ENCODE results near the gene SYP. TPM values are rescaled to one million over a fixed set of nuclear protein-coding genes. Genes with fewer than 3 reads are reported as not detected.

The SYP gene
- total RNA-seq, 1 experiment from 2014 or later, result 0.75 TPM

DNA sequence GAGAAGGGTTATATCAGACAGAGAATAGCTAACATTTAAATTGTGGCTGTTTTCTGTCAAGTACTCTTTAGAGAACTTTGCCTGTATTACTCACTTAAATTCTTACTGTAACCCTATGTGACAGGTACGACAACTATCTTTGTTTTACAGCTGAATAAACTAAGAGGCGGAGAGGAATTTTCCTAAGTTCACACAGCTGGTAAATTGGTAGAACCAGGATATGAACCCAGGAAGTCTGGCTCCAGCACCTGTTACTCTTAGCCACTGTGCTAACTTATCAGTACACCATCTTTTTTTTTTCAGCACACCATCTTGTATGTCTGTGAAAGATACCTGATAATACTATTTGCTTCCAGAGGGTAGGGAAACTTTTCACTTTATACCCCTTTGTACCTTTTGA is 2.0 kb upstream of the SYP start:
- H3K36me3 Mint-ChIP-seq (ENCODE audit: insufficient read depth, unreplicated experiment), result no peaks in the 10 kb centered on the region
- H3K27ac Mint-ChIP-seq (ENCODE audit: low read depth, unreplicated experiment), result no peak overlapping the region
- TF ChIP-seq, protein P1, sequence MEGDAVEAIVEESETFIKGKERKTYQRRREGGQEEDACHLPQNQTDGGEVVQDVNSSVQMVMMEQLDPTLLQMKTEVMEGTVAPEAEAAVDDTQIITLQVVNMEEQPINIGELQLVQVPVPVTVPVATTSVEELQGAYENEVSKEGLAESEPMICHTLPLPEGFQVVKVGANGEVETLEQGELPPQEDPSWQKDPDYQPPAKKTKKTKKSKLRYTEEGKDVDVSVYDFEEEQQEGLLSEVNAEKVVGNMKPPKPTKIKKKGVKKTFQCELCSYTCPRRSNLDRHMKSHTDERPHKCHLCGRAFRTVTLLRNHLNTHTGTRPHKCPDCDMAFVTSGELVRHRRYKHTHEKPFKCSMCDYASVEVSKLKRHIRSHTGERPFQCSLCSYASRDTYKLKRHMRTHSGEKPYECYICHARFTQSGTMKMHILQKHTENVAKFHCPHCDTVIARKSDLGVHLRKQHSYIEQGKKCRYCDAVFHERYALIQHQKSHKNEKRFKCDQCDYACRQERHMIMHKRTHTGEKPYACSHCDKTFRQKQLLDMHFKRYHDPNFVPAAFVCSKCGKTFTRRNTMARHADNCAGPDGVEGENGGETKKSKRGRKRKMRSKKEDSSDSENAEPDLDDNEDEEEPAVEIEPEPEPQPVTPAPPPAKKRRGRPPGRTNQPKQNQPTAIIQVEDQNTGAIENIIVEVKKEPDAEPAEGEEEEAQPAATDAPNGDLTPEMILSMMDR (IDR thresholded peaks at IDR 0.05; ENCODE audit: unreplicated experiment), result no peak
- H3K4me1 Mint-ChIP-seq (ENCODE audit: insufficient read depth, unreplicated experiment), result no peaks in the 10 kb centered on the region
- intact Hi-C loops (cut with micrococcal nuclease), result no loop called here
- BruUV-seq (replicated peaks), result no TSS peak
- CTCF ChIA-PET, result interaction anchor here (0.7 to 1.9 kb wide), 2 partner anchors 9 to 1362 kb away, joined by 3 to 6 read pairs; no protein-coding TSS in a partner anchor
- peaks cover 15% of the 10 kb centered on the region for H3K27me3 Mint-ChIP-seq (ENCODE audit: insufficient read depth, unreplicated experiment)
- H3K4me3 Mint-ChIP-seq (ENCODE audit: unreplicated experiment), result no peak overlapping the region
- peaks cover 12% of the 10 kb centered on the region for H3K9me3 Mint-ChIP-seq (ENCODE audit: unreplicated experiment)
- POLR2A ChIA-PET, result no interaction called here
- DNase-seq (ENCODE audit: unreplicated experiment), result no peak

GRCh38 chrX:49199315-49199595 is 738 bp downstream of the SYP start:
- TF ChIP-seq, protein P1 (IDR thresholded peaks at IDR 0.05; ENCODE audit: unreplicated experiment), result no peak
- no peaks in the 10 kb centered on the region for H3K36me3 Mint-ChIP-seq (ENCODE audit: insufficient read depth, unreplicated experiment)
- no peak for DNase-seq (ENCODE audit: unreplicated experiment)
- CTCF ChIA-PET, result no interaction called here
- H3K9me3 Mint-ChIP-seq (ENCODE audit: unreplicated experiment), result peaks cover 12% of the 10 kb centered on the region
- peak overlapping the region; percentile 39 for H3K4me3 Mint-ChIP-seq (ENCODE audit: unreplicated experiment)
- no peaks in the 10 kb centered on the region for H3K4me1 Mint-ChIP-seq (ENCODE audit: insufficient read depth, unreplicated experiment)
- H3K27ac Mint-ChIP-seq (ENCODE audit: low read depth, unreplicated experiment), result no peak overlapping the region
- no TSS peak for BruUV-seq (replicated peaks)
- intact Hi-C loops (cut with micrococcal nuclease), result loop anchor here (10.0 kb wide), 1 partner anchor 556 kb away; no protein-coding TSS in a partner anchor
- peaks cover 15% of the 10 kb centered on the region for H3K27me3 Mint-ChIP-seq (ENCODE audit: insufficient read depth, unreplicated experiment)
- POLR2A ChIA-PET, result no interaction called here

- BruUV-seq (replicated peaks), result no TSS peak
- TF ChIP-seq, protein P1 (IDR thresholded peaks at IDR 0.05; ENCODE audit: unreplicated experiment), result no peak
- POLR2A ChIA-PET, result no interaction called here
- CTCF ChIA-PET, result no interaction called here
- intact Hi-C loops (cut with micrococcal nuclease), result loop anchor here (10.0 kb wide), 1 partner anchor 556 kb away; no protein-coding TSS in a partner anchor
- Mint-ChIP-seq H3K9me3 (ENCODE audit: unreplicated experiment) (peaks cover 12% of the 10 kb centered on the region), H3K36me3 (ENCODE audit: insufficient read depth, unreplicated experiment) (no peaks in the 10 kb centered on the region), H3K4me1 (ENCODE audit: insufficient read depth, unreplicated experiment) (no peaks in the 10 kb centered on the region), H3K4me3 (ENCODE audit: unreplicated experiment) (peak overlapping the region; percentile 39), H3K27ac (ENCODE audit: low read depth, unreplicated experiment) (no peak overlapping the region), H3K27me3 (ENCODE audit: insufficient read depth, unreplicated experiment) (peaks cover 15% of the 10 kb centered on the region)
- DNase-seq (ENCODE audit: unreplicated experiment), result no peak
These were observed 1.3 kb downstream of the SYP start for GRCh38 chrX:49198540-49199314.

DNA sequence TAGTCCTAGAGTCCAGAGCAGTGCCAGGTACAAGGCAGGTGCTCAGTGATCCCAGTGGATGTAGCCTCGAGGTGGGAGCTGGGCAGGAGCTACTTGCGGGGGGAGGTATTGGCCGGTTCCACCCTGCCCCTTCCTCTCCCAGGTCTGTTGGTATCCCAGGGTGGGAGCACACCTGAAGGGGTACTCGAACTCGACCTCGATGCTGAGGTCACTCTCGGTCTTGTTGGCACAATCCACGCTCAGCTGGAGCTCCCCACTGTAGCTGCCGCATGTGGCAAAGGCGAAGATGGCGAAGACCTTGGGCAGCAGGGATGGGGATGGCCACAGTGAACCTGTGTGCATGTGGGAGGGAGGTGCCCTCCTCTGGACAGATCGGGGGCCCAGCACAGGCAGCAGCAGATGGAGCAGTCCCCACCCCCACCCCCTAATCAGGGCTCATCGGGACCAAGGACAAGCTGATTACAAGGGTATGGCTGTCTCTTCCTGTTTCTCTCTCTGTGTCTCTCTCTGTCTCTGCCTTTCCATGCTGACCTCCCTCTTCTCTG is 2.4 kb downstream of the SYP start:
- CTCF ChIA-PET, result no interaction called here

More for the DNA sequence above, 2.4 kb downstream of the SYP start:
- POLR2A ChIA-PET, result no interaction called here
- Mint-ChIP-seq H3K36me3 (ENCODE audit: insufficient read depth, unreplicated experiment) (no peaks in the 10 kb centered on the region), H3K4me3 (ENCODE audit: unreplicated experiment) (no peak overlapping the region), H3K27me3 (ENCODE audit: insufficient read depth, unreplicated experiment) (peaks cover 15% of the 10 kb centered on the region), H3K9me3 (ENCODE audit: unreplicated experiment) (peaks cover 12% of the 10 kb centered on the region), H3K4me1 (ENCODE audit: insufficient read depth, unreplicated experiment) (no peaks in the 10 kb centered on the region), H3K27ac (ENCODE audit: low read depth, unreplicated experiment) (no peak overlapping the region)
- BruUV-seq (replicated peaks), result no TSS peak
- TF ChIP-seq, protein P1 (IDR thresholded peaks at IDR 0.05; ENCODE audit: unreplicated experiment), result no peak
- intact Hi-C loops (cut with micrococcal nuclease), result loop anchor here (10.0 kb wide), 1 partner anchor 557 kb away; no protein-coding TSS in a partner anchor
- no peak for DNase-seq (ENCODE audit: unreplicated experiment)

All from MCF 10A (cell line).